Measurements from ENCODE around the gene OGFR. TPM values are rescaled to one million over a fixed set of nuclear protein-coding genes. Genes with fewer than 3 reads are reported as not detected.

OGFR gene
- total RNA-seq, 1 experiment from 2014 or later = 46.1 TPM

GRCh38 chr20:62787866-62788265 lies 16.8 kb upstream of the OGFR start:
- DNase-seq (ENCODE audit: low spot score) = no peak
- Histone ChIP-seq H3K27me3 (replicated peaks; ENCODE audit: insufficient read depth, low read depth, low read length, poor library complexity) (no peaks in the 10 kb centered on the region), H3K4me3 (ENCODE audit: low read depth, low read length, poor library complexity, severe bottlenecking) (no peak overlapping the region), H3K36me3 (ENCODE audit: insufficient read depth, low read length, poor library complexity, severe bottlenecking) (no peaks in the 10 kb centered on the region), H3K9me3 (ENCODE audit: low read depth, low read length, poor library complexity, severe bottlenecking) (no peaks in the 10 kb centered on the region), H3K27ac (ENCODE audit: low read depth, low read length, poor library complexity, severe bottlenecking) (no peak overlapping the region), H3K4me1 (ENCODE audit: insufficient read depth, low read length, poor library complexity, severe bottlenecking) (peaks cover 8% of the 10 kb centered on the region)
- ChIA-PET CTCF (no interaction called here), POLR2A (ENCODE audit: low non-redundant PET) (no interaction called here)
- no TSS peak for BruUV-seq (replicated peaks)
- intact Hi-C loops (cut with micrococcal nuclease; ENCODE audit: unreplicated experiment) = no loop called here
- TF ChIP-seq EZH2 (IDR thresholded peaks at IDR 0.05; ENCODE audit: borderline replicate concordance, low read depth, low read length, poor library complexity, severe bottlenecking) = no peak
- TF ChIP-seq, protein P1, sequence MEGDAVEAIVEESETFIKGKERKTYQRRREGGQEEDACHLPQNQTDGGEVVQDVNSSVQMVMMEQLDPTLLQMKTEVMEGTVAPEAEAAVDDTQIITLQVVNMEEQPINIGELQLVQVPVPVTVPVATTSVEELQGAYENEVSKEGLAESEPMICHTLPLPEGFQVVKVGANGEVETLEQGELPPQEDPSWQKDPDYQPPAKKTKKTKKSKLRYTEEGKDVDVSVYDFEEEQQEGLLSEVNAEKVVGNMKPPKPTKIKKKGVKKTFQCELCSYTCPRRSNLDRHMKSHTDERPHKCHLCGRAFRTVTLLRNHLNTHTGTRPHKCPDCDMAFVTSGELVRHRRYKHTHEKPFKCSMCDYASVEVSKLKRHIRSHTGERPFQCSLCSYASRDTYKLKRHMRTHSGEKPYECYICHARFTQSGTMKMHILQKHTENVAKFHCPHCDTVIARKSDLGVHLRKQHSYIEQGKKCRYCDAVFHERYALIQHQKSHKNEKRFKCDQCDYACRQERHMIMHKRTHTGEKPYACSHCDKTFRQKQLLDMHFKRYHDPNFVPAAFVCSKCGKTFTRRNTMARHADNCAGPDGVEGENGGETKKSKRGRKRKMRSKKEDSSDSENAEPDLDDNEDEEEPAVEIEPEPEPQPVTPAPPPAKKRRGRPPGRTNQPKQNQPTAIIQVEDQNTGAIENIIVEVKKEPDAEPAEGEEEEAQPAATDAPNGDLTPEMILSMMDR (conservative IDR thresholded peaks at IDR 0.05; ENCODE audit: low read depth, low read length) = no peak

- H3K36me3 ChIP-seq (ENCODE audit: insufficient read depth, low read length, poor library complexity, severe bottlenecking) = no peaks in the 10 kb centered on the region
- no peak overlapping the region for H3K4me3 ChIP-seq (ENCODE audit: low read depth, low read length, poor library complexity, severe bottlenecking)
- no peak for DNase-seq (ENCODE audit: low spot score)
- H3K9me3 ChIP-seq (ENCODE audit: low read depth, low read length, poor library complexity, severe bottlenecking) = no peaks in the 10 kb centered on the region
- TF ChIP-seq, protein P1 (conservative IDR thresholded peaks at IDR 0.05; ENCODE audit: low read depth, low read length) = no peak
- no peak for TF ChIP-seq EZH2 (IDR thresholded peaks at IDR 0.05; ENCODE audit: borderline replicate concordance, low read depth, low read length, poor library complexity, severe bottlenecking)
- no TSS peak for BruUV-seq (replicated peaks)
- ChIA-PET POLR2A (ENCODE audit: low non-redundant PET) (interaction anchor here (0.6 kb wide), 1 partner anchor 58 kb away, joined by 5 read pairs; no protein-coding TSS in a partner anchor), CTCF (no interaction called here)
- no peak overlapping the region for H3K27ac ChIP-seq (ENCODE audit: low read depth, low read length, poor library complexity, severe bottlenecking)
- no peaks in the 10 kb centered on the region for H3K27me3 ChIP-seq (replicated peaks; ENCODE audit: insufficient read depth, low read depth, low read length, poor library complexity)
- intact Hi-C loops (cut with micrococcal nuclease; ENCODE audit: unreplicated experiment) = no loop called here
- H3K4me1 ChIP-seq (ENCODE audit: insufficient read depth, low read length, poor library complexity, severe bottlenecking) = peaks cover 9% of the 10 kb centered on the region
These were observed 16.0 kb upstream of the OGFR start for GRCh38 chr20:62788607-62789006.

DNA sequence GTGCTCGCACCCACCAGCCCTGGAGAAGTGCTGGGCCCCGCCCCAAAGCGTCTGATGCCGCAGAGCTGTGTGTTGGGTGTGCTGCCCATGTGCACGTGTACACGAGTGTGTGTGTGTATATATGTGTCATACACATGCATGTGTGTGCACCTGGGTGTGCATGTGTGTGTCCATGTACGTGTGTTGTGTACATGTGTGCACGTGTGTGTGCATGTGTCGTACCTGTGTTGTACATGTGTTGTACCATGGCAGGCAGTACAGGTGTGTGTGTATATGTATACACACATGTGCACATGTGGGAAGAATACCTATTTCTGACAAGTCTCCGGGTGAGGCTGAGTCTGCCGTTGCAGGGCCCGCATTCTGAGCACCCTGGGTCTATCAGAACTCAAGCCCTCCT lies 14.6 kb upstream of the OGFR start:
- no peak overlapping the region for H3K27ac ChIP-seq (ENCODE audit: low read depth, low read length, poor library complexity, severe bottlenecking)
- BruUV-seq (replicated peaks) = no TSS peak
- CTCF ChIA-PET = interaction anchor here (2.2 kb wide), 1 partner anchor 121 kb away, joined by 7 read pairs; no protein-coding TSS in a partner anchor

More for the DNA sequence above, 14.6 kb upstream of the OGFR start:
- H3K36me3 ChIP-seq (ENCODE audit: insufficient read depth, low read length, poor library complexity, severe bottlenecking) = no peaks in the 10 kb centered on the region
- DNase-seq (ENCODE audit: low spot score) = no peak
- no peaks in the 10 kb centered on the region for H3K9me3 ChIP-seq (ENCODE audit: low read depth, low read length, poor library complexity, severe bottlenecking)
- TF ChIP-seq EZH2 (IDR thresholded peaks at IDR 0.05; ENCODE audit: borderline replicate concordance, low read depth, low read length, poor library complexity, severe bottlenecking) = no peak
- TF ChIP-seq, protein P1 (conservative IDR thresholded peaks at IDR 0.05; ENCODE audit: low read depth, low read length) = no peak
- POLR2A ChIA-PET (ENCODE audit: low non-redundant PET) = no interaction called here
- no peak overlapping the region for H3K4me3 ChIP-seq (ENCODE audit: low read depth, low read length, poor library complexity, severe bottlenecking)
- H3K4me1 ChIP-seq (ENCODE audit: insufficient read depth, low read length, poor library complexity, severe bottlenecking) = peaks cover 18% of the 10 kb centered on the region
- H3K27me3 ChIP-seq (replicated peaks; ENCODE audit: insufficient read depth, low read depth, low read length, poor library complexity) = no peaks in the 10 kb centered on the region
- intact Hi-C loops (cut with micrococcal nuclease; ENCODE audit: unreplicated experiment) = loop anchor here (5.0 kb wide), 1 partner anchor 378 kb away; no protein-coding TSS in a partner anchor
